Left ventricle myocardium inferior (tissue), 1 donor: Measurements from ENCODE around the gene ADGRF3. TPM values are rescaled to one million over a fixed set of nuclear protein-coding genes. Genes with fewer than 3 reads are reported as not detected.
"Not testable (repeated sequence)": the region's sequence is repeated elsewhere in the genome, so short reads cannot be mapped to it uniquely, and the experiment has no call there.

Experiments used
- DNase-seq: peaks from one replicate; pipeline ENCODE4 v3.0.0-alpha.2; 2020
- H3K27ac ChIP-seq: fragments of 200-600 bp; replicated peaks from 2 replicates; pipeline ENCODE4 v1.8.0; 2021
- H3K27me3 ChIP-seq: fragments of 200-600 bp; 2 replicates; pipeline ENCODE4 v1.8.0; 2021; ENCODE audit warnings: low read depth
- H3K36me3 ChIP-seq: fragments of 200-600 bp; 2 replicates; pipeline ENCODE4 v1.8.0; 2021
- H3K4me1 ChIP-seq: fragments of 200-600 bp; 2 replicates; pipeline ENCODE4 v1.8.0; 2021
- H3K4me3 ChIP-seq: fragments of 200-600 bp; 2 replicates; pipeline ENCODE4 v1.8.0; 2021; ENCODE audit warnings: mild to moderate bottlenecking, moderate library complexity
- H3K9me3 ChIP-seq: fragments of 200-600 bp; replicated peaks from 2 replicates; pipeline ENCODE4 v1.8.0; 2021
- intact Hi-C: fragments of 100-400 bp; cut with micrococcal nuclease; formaldehyde crosslinking; loops from one replicate; pipeline ENCODE4 v1.11.0; 2022
- total RNA-seq: library from RNA; stranded (reverse); fragmentation: NEBNext Ultra II Directional; extraction: Animal tissue kit (Norgen Biotek cat#: 25700); gene quantifications from one replicate; pipeline ENCODE4 v1.2.1, GENCODE V29; 2021
- TF ChIP-seq, protein P1 (sequence below): fragments of 200-600 bp; IDR thresholded peaks from 2 replicates; pipeline ENCODE4 v1.8.0; 2021; ENCODE audit warnings: antibody characterized with exemption, mild to moderate bottlenecking, borderline replicate concordance
- donor health status: DM: no; HTN: yes; CAD: no; lungs with severe emphysema.

Gene ADGRF3
- total RNA-seq, 1 donor from 2014 or later, result not detected

GRCh38 chr2:26313446-26313845, 33.1 kb downstream of the ADGRF3 start:
- no peak for DNase-seq
- Histone ChIP-seq H3K9me3 (no peaks in the 10 kb centered on the region), H3K27me3 (no peaks in the 10 kb centered on the region), H3K27ac (no peak overlapping the region), H3K4me3 (no peak overlapping the region), H3K36me3 (no peaks in the 10 kb centered on the region), H3K4me1 (no peaks in the 10 kb centered on the region)
- TF ChIP-seq, protein P1, sequence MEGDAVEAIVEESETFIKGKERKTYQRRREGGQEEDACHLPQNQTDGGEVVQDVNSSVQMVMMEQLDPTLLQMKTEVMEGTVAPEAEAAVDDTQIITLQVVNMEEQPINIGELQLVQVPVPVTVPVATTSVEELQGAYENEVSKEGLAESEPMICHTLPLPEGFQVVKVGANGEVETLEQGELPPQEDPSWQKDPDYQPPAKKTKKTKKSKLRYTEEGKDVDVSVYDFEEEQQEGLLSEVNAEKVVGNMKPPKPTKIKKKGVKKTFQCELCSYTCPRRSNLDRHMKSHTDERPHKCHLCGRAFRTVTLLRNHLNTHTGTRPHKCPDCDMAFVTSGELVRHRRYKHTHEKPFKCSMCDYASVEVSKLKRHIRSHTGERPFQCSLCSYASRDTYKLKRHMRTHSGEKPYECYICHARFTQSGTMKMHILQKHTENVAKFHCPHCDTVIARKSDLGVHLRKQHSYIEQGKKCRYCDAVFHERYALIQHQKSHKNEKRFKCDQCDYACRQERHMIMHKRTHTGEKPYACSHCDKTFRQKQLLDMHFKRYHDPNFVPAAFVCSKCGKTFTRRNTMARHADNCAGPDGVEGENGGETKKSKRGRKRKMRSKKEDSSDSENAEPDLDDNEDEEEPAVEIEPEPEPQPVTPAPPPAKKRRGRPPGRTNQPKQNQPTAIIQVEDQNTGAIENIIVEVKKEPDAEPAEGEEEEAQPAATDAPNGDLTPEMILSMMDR, result no peak
- intact Hi-C loops, result no loop called here

DNA sequence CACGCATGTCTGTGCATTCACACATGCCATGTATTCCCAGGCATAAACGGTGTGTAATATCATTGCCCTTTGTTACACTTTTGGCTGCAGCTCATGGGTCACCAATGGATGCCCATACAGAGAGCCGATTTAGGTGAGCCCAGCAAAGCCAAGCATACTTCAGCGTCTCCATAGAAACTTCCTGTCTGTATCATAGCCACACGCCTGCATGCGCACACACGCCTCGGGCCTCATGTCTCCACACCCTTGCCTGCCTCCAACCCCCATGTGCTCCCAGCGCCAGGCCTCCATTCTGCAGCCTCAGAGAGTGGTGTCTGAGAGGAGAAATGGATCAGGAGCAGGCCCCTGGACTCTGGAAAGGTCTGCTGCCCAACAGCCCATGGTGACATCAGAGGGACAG, 34.1 kb downstream of the ADGRF3 start:
- Histone ChIP-seq H3K27me3 (no peaks in the 10 kb centered on the region), H3K27ac (no peak overlapping the region), H3K4me1 (no peaks in the 10 kb centered on the region), H3K9me3 (no peaks in the 10 kb centered on the region), H3K4me3 (no peak overlapping the region), H3K36me3 (no peaks in the 10 kb centered on the region)
- TF ChIP-seq, protein P1, result no peak
- intact Hi-C loops, result no loop called here
- no peak for DNase-seq

GRCh38 chr2:26309921-26310320, 36.7 kb downstream of the ADGRF3 start:
- TF ChIP-seq, protein P1, result no peak
- H3K27me3 ChIP-seq, result no peaks in the 10 kb centered on the region
- H3K4me3 ChIP-seq, result no peak overlapping the region
- H3K36me3 ChIP-seq, result no peaks in the 10 kb centered on the region
- H3K27ac ChIP-seq, result no peak overlapping the region
- H3K4me1 ChIP-seq, result no peaks in the 10 kb centered on the region
- H3K9me3 ChIP-seq, result no peaks in the 10 kb centered on the region
- intact Hi-C loops, result no loop called here
- no peak for DNase-seq

DNA sequence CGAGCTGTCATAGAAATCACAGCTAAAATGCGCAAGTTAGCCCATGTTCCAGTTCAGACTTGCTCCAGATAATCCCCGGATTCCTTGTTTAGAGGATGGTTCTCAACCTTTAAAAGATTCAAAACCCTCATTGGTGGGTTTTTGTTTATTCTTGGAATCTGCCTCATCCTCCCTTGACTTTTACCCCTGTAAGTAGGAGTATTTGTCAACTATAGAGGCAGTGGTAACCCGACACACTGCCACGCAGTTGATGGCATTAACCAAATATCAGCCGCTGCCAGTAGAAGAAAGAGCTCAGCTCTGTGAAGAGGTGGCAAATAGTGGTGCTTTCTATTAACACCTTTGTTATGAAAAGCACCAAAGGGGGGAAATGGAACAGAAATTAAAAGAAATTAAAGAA, 41.0 kb downstream of the ADGRF3 start:
- no peaks in the 10 kb centered on the region for H3K9me3 ChIP-seq
- H3K4me3 ChIP-seq, result no peak overlapping the region
- H3K27ac ChIP-seq, result no peak overlapping the region
- peaks cover 2% of the 10 kb centered on the region for H3K4me1 ChIP-seq
- no peaks in the 10 kb centered on the region for H3K36me3 ChIP-seq
- no peaks in the 10 kb centered on the region for H3K27me3 ChIP-seq
- no peak for DNase-seq
- TF ChIP-seq, protein P1, result no peak
- intact Hi-C loops, result no loop called here

GRCh38 chr2:26305094-26305493, 41.5 kb downstream of the ADGRF3 start:
- DNase-seq, H3K36me3 ChIP-seq, intact Hi-C loops, H3K4me3 ChIP-seq, H3K9me3 ChIP-seq, H3K27me3 ChIP-seq, H3K4me1 ChIP-seq, H3K27ac ChIP-seq: not testable (repeated sequence)

DNA sequence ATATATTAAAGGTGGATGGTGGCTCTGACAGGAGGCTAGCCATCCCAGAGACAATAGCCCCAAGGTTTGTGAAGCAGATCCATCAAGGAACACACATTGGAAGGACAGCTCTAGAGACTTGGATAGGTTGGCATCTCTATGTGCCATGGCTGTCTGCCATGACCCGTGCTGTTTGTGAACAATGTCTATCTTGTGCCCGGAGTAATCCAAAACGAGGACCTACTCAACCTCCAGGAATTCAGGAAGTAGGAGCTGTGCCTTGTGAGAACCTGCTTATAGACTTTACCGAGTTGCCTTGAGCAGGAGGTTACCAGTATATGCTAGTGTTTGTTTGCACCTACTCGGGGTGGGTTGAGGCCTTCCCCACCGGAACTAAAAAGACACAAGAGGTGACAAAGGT, 43.7 kb downstream of the ADGRF3 start:
- no peaks in the 10 kb centered on the region for H3K36me3 ChIP-seq
- TF ChIP-seq, protein P1, result no peak
- H3K27me3 ChIP-seq, result no peaks in the 10 kb centered on the region
- no peaks in the 10 kb centered on the region for H3K9me3 ChIP-seq
- intact Hi-C loops, result no loop called here
- H3K4me3 ChIP-seq, result no peak overlapping the region
- no peak overlapping the region for H3K27ac ChIP-seq
- peak; percentile 32 for DNase-seq
- H3K4me1 ChIP-seq, result peaks cover 26% of the 10 kb centered on the region
